Stimulated activated CD8-positive, alpha-beta memory T cell treated with anti-CD3 and anti-CD28 coated beads, Interleukin-4, amount 100 ng/mL, for 24 hours (primary cell): ENCODE results near the gene FARSA.
"Not testable (repeated sequence)": the region's sequence is repeated elsewhere in the genome, so short reads cannot be mapped to it uniquely, and the experiment has no call there.

Experiments used
- DNase-seq: peaks from one replicate; pipeline ENCODE4 v3.0.0-alpha.2; 2020; ENCODE audit warnings: low read depth

The FARSA gene

DNA sequence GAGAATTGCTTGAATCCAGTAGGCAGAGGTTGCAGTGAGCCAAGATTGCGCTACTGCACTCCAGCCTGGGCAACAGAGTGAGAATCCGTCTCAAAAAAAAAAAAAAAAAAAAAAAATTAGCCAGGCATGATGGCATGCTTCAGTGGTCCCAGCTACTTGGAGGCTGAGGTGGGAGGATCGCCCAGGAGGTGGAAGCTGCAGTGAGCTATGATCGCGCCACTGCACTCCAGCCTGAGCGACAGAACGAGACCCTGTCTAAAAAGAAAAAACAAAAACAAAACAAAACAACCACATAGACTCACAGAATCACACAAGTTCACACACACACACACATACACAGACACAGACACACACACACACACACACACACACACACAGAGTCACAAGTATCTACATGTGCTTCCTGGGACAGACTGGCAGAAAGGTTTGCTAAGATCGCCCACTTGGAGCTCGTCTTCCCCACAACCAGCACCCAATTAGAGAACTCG lies 43.2 kb downstream of the FARSA start:
- not testable (repeated sequence) for DNase-seq

GRCh38 chr19:12888006-12888603 lies 45.4 kb downstream of the FARSA start:
- no peak for DNase-seq

DNA sequence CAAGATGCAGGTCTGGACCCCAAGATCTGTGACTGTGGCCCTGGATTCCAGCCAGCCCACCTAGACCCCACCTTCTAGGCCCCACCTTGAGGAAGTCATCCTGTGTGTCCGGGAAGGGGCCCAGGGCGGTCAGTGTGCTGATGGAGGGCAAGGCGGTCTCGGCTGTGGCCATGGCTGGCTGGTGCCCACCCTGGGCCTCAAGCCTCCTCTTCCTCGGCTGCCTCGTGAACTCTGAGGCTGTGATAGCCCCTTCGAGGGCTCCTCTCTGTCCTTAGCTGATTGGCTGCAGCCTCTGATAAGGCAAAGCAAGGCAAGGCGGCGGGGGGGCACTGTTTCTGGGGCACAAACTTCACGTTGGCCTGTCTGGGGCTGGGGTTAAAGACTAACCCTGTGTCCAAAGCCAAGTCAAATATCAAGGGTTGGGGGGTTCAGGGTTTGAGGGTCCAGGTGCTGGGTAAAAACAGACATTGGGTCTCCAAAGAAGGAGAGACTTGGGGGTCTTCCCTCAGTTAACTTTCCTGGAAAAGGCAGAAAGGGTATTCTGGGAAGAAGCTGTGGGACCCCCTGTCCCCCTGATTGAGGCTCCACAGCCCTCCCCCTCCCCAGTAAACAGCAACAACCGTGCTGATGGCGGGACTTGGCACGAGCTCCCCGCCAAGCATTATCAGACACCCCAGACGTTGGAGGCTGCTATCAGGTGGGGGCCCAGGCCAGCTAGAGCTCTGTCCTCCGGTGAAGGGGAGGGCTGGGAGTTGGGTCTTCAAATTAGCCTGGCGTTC lies 46.4 kb downstream of the FARSA start, which contains the start of gene KLF1:
Gene KLF1 (minus strand): TSS at position 233 of the 779 bp plus-strand sequence. CDS start 61 bp downstream, at position 172.
- DNase-seq = no peak

DNA sequence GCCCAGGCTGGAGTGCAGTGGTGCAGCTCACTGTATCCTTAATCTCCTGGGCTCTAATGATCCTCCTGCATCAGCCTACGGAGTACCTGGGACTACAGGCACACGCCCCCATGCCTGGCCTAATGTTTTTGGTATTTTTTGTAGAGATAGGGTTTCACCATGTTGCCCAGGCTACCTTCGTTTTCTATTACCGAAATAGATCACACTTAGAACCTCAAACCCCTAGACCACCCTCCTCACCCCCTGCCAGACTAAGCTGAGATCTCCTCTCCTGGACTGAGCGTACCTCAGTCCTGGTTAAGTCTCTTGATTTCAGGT lies 46.9 kb downstream of the FARSA start:
- no peak for DNase-seq

DNA sequence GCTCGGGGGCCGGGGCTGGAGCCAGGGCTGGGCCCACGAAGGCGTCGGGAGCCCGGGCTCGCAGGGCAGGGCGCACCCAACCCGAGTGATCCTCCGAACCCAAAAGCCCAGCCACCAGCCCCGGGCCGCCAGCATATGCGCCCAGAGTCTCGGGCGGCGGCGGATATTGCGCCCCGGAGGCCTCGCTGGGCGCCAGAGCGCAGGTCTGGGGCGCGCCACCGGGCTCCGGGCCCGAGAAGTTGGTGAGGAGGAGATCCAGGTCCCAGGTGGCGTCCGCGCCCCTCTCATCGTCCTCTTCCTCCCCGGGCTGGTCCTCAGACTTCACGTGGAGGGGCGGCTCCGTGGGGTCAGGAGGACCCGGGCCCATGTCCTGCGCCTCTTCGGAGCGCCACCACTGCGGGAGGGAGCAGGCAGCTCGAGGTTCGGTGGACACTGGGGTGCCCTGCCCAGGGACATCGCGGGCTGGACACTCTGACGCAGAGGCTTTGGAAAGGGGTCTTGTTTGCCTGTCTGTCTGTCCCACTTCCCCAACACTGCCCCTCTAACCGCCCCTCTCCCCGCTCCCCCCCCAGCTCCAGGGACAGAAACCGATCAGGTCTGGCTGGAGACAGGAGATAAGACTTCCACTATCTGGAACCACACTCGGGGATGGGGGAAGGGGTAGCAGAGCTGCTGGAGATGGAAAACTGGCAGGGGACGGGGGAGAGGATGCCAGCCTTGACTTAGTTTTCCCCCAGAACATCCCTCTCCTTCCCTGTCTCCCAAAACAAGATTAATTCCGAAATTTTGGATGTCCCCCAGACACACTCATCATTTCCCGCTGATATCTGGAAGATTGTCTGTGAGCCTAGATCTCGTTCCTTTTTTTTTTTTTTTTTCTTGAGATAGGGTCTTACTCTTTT lies 47.5 kb downstream of the FARSA start:
- DNase-seq = no peak

DNA sequence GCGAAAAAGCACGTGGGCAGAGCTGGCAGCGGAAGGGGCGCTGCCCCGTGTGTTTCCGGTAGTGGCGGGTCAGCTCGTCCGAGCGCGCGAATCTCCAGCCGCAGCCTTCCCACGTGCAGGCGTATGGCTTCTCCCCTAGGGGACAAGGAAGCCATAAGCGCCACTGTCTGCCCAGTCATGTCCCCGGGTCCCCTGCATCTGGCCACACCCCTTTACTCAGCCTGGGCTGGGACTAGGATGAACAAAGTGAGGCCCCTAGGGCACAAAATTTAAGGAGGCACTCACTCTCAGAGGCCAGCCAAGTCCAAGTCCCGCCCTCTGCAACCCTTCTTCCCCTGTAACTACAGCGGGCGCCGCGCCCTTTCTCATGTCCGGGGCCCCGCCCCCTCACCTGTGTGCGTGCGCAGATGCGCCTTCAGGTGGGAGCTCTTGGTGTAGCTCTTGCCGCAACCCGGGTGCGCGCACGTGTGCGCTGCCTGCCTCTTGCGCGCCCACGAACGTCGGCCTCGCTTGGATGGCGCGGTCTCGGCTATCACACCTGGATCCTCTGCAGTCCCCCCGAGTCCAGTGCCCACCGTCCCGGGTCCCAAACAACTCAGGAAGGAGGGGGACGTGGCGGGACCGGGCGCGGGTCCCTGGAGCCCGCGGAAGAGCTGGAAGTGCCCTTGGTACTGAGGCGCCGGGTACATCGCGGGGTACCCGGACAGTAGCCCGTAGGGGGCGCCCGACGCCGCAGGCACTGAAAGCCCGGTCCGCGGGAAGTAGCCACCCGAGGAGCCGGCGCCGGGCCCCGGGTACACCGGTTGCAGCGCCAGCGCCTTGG lies 48.4 kb downstream of the FARSA start:
- peak; percentile 74 for DNase-seq

GRCh38 chr19:12884627-12884925 lies 48.9 kb downstream of the FARSA start:
- DNase-seq = no peak

DNA sequence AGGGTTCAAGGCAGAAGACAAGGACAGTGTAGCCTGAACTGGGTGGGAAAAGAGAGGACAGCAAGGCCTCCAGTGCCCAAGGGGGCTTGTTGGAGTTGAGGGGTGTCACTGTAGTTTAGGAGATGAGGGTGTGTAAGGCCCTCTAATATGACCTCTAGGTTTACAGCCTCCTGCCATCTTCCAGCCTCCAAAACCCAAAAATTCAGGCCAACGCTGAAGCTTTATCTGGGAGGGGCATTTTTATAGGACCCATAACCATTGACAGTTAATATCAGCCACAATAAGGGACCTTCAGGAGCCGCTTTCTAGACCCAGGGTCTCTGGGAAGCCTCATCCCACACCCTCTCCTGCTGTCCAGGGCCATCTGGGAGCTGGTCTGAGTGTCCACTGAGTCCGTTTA lies 49.3 kb downstream of the FARSA start:
- DNase-seq = no peak

DNA sequence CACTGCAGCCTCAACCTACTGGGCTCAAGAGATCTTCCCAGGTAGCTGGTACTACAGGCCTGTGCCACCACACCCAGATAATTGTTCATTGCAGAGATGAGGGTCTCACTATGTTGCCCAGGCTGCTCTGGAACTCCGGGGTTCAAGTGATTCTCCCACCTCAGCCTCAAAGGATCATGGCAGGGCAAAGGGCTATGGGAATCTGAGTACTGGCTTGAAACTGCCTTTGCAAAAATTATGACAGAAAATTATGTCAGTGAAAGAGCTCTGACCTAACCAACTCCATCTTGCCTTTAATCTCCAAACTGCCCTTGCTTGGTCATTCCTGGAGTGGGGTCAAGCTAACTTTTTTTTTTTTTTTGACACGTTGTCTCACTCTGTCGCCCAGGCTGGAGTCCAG lies 50.9 kb downstream of the FARSA start:
- no peak for DNase-seq

DNA sequence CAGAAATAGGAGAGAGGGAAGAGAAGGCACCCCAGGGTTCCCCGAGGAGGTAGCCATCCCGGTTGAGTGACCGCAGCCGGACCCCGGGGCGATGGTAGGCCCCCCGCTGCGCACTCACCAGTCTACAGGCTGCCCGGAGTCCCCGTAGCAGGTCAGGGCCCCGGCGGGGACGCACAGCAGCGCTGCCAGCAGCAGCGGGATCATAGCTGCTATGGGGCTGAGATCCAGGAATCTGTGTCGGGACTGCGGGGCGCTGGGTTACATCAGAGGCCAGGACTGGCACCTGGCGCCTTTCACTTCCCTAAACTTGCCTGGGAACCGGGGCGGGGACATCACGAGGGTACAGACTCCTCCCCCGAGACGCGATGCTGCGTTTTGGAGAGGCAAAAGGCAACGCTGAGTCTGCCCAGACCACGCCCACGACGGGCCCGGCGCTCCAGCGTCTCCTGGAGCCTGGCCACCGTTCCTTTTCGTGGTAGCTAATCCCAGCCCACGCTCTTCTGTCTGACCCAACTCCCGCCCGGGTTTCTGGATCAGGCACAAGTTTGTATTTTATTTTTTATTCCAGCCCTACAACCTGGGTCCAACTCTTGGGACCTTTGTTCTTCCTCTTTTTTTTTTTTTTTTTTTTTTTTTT lies 52.2 kb downstream of the FARSA start, which contains the start of gene DNASE2:
Gene DNASE2 (minus strand): TSS at position 278 of the 637 bp plus-strand sequence. CDS start 74 bp downstream, at position 204.
- DNase-seq = peak; percentile 85

GRCh38 chr19:12880551-12881171 lies 52.9 kb downstream of the FARSA start:
- no peak for DNase-seq

- no peak for DNase-seq
These were observed 58.4 kb downstream of the FARSA start for GRCh38 chr19:12875086-12875485.

DNA sequence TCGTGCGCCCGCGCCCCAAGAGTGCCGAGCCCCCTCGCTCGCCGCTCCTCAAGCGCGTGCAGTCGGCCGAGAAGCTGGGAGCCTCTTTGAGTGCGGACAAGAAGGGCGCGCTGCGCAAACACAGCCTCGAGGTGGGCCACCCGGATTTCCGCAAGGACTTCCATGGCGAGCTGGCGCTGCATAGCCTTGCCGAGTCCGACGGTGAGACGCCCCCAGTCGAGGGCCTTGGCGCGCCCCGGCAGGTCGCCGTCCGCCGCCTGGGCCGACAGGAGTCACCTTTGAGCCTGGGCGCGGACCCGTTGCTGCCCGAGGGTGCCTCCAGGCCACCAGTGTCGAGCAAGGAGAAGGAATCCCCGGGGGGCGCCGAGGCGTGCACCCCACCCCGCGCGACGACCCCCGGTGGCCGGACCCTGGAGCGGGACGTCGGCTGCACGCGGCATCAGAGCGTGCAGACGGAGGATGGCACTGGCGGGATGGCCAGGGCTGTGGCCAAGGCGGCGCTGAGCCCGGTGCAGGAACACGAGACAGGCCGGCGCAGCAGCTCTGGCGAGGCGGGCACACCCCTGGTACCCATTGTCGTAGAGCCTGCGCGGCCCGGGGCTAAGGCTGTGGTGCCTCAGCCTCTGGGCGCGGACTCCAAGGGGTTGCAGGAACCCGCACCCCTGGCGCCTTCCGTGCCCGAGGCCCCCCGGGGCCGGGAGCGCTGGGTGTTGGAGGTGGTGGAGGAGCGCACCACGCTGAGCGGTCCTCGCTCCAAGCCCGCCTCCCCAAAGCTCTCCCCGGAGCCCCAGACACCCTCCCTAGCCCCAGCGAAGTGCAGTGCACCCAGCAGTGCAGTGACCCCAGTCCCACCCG lies 59.4 kb downstream of the FARSA start:
- no peak for DNase-seq

GRCh38 chr19:12872941-12873890 lies 60.3 kb downstream of the FARSA start:
- DNase-seq = peak; percentile 31
